NCI-H146 (cell line): ENCODE measurements around the gene RASSF9.

ENCODE experiments used
- DNase-seq: peaks from one replicate; lab custom pipeline; 2025; lab: John Stamatoyannopoulos, UW

The RASSF9 gene

GRCh38 chr12:85836197-85837090 is at the start of gene RASSF9:
RASSF9 (minus strand) TSS chr12:85836409; CDS start chr12:85836201, 208 bp downstream.
- peak; percentile 64 for DNase-seq

- no peak for DNase-seq
Measured at GRCh38 chr12:85883763-85884162, 47.6 kb upstream of the RASSF9 start.

- DNase-seq: peak; percentile 59
Measured at GRCh38 chr12:85877459-85877858, 41.2 kb upstream of the RASSF9 start.

GRCh38 chr12:85874031-85874461 is 37.8 kb upstream of the RASSF9 start, which contains the start of gene NTS:
NTS (plus strand) TSS chr12:85874295; CDS start chr12:85874404, 109 bp downstream.
- DNase-seq: peak; percentile 95

- DNase-seq: peak; percentile 81
Measured at GRCh38 chr12:85872497-85873091, 36.4 kb upstream of the RASSF9 start.

GRCh38 chr12:85866986-85867776 is 31.0 kb upstream of the RASSF9 start:
- peak; percentile 69 for DNase-seq

- peak; percentile 18 for DNase-seq
Measured at GRCh38 chr12:85865890-85866289, 29.7 kb upstream of the RASSF9 start.

- DNase-seq: no peak
Measured at GRCh38 chr12:85856966-85857365, 20.8 kb upstream of the RASSF9 start.

- no peak for DNase-seq
Measured at GRCh38 chr12:85855305-85855704, 19.1 kb upstream of the RASSF9 start.

GRCh38 chr12:85849344-85849743 is 13.1 kb upstream of the RASSF9 start:
- peak; percentile 34 for DNase-seq

- peak; percentile 37 for DNase-seq
Measured at GRCh38 chr12:85843606-85844310, 7.5 kb upstream of the RASSF9 start.

GRCh38 chr12:85835426-85836196 is 598 bp downstream of the RASSF9 start:
- DNase-seq: no peak

GRCh38 chr12:85834378-85834777 is 1.8 kb downstream of the RASSF9 start:
- no peak for DNase-seq

- no peak for DNase-seq
Measured at GRCh38 chr12:85833579-85833978, 2.6 kb downstream of the RASSF9 start.

- no peak for DNase-seq
Measured at GRCh38 chr12:85831327-85831990, 4.8 kb downstream of the RASSF9 start.

GRCh38 chr12:85829391-85829790 is 6.8 kb downstream of the RASSF9 start:
- DNase-seq: no peak

GRCh38 chr12:85828576-85828975 is 7.6 kb downstream of the RASSF9 start:
- no peak for DNase-seq

- DNase-seq: peak; percentile 92
Measured at GRCh38 chr12:85825746-85826145, 10.5 kb downstream of the RASSF9 start.

- DNase-seq: no peak
Measured at GRCh38 chr12:85823436-85824180, 12.6 kb downstream of the RASSF9 start.

- peak; percentile 44 for DNase-seq
Measured at GRCh38 chr12:85821759-85822158, 14.4 kb downstream of the RASSF9 start.
